Measurements from ENCODE around the gene SLC24A3.

SLC24A3 gene

DNA sequence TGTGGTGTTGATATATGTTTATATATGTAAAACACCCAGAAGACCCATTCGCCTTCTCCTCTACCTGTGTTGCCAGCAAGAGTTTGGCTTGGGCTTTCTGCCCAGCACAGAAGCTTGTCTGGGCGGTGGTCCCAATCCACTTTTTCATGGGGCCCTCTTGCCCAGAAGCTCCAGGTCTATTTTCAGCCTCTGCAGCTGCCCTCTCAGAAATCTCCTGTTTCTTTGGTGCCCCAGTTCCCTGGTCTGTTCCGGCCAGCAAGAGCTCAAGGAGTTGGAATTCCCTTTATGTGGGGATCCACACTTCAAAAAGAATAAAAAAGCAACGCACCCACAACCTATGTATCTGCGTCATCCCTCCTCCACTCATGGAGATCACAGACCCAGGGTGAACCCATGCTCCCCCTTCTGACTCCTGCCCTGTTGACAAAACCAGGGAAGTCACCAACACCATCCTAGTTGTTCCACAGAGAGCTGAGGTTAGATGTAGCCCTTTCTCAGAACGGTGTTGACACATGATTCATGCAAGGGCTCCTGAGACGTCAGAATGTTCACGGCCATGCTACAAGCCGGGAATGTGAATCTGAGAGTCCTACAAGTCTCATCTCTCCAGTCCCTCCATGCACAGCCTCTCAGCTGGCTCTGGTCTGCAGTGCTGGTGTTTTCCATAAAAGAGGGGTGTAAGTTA, 388.8 kb downstream of the SLC24A3 start:
- no peak for DNase-seq
- no peak overlapping the region for H3K27ac ChIP-seq (ENCODE audit: insufficient read depth, low read length, poor library complexity, severe bottlenecking)
- no peaks in the 10 kb centered on the region for H3K36me3 ChIP-seq (ENCODE audit: control insufficient read depth, insufficient read depth, low read length)
- H3K4me3 ChIP-seq (ENCODE audit: insufficient read depth, low read depth, low read length, poor library complexity, severe bottlenecking) = no peak overlapping the region
- H3K27me3 ChIP-seq (replicated peaks; ENCODE audit: control insufficient read depth, insufficient read depth, low read length, poor library complexity, severe bottlenecking) = no peaks in the 10 kb centered on the region
- no peaks in the 10 kb centered on the region for H3K4me1 ChIP-seq (ENCODE audit: control insufficient read depth, insufficient read depth, low read length, poor library complexity, severe bottlenecking)
- no peaks in the 10 kb centered on the region for H3K9me3 ChIP-seq (ENCODE audit: control insufficient read depth, low read length)

DNA sequence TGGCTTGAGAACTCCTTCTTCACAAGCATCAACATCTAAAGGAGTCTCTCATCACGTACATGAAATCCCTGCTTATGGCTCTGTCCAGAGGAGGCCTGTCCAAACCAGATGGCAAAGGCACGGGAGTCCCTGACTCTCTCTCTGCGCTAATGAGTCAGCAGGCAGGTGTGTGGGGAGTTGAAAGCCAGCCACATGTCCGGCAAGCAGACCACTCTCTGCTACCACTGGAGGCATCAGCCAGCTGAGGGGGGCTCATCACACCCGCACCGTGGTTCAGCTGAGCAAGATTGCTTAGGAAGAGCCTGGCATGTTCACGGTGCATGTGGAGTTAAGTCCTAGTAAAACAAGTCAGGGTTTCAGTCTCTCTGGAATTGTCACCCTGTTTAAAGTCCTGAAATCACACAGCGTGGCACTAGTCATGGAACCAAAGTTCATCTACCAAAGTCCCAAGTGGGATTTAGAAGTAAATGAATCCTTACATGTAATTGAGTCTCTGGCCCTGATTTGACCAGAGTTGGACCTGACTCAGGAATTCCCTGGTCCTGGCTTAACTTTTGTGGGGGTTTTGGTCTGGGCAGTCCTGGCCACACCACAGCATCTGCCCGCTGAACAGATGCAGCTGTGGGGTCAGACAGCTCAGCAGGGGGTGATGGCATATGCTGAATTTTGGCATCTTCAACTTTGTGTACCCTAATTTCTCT, 390.4 kb downstream of the SLC24A3 start:
- no peak for DNase-seq
- H3K9me3 ChIP-seq (ENCODE audit: control insufficient read depth, low read length) = no peaks in the 10 kb centered on the region
- no peak overlapping the region for H3K27ac ChIP-seq (ENCODE audit: insufficient read depth, low read length, poor library complexity, severe bottlenecking)
- no peaks in the 10 kb centered on the region for H3K27me3 ChIP-seq (replicated peaks; ENCODE audit: control insufficient read depth, insufficient read depth, low read length, poor library complexity, severe bottlenecking)
- no peaks in the 10 kb centered on the region for H3K36me3 ChIP-seq (ENCODE audit: control insufficient read depth, insufficient read depth, low read length)
- H3K4me3 ChIP-seq (ENCODE audit: insufficient read depth, low read depth, low read length, poor library complexity, severe bottlenecking) = no peak overlapping the region
- no peaks in the 10 kb centered on the region for H3K4me1 ChIP-seq (ENCODE audit: control insufficient read depth, insufficient read depth, low read length, poor library complexity, severe bottlenecking)

DNA sequence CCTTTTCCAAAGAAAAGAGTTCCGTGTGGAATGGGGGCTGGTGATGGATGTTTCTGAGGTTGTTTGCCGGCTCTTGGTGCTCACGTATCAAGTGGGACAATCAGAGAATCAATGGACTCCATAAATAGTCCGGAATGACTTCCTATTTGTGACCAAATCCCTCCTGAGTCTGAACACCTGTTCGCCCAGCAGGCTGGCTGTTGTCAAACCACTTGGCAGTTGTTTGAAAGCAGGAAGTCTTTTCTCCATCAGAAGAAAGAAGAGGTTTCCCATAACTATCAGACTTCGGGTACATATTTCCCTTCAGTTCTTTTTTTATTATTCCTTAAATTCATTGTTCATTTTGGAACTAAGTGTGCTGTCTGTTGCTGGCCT, 390.9 kb downstream of the SLC24A3 start:
- H3K4me1 ChIP-seq (ENCODE audit: control insufficient read depth, insufficient read depth, low read length, poor library complexity, severe bottlenecking) = no peaks in the 10 kb centered on the region
- H3K4me3 ChIP-seq (ENCODE audit: insufficient read depth, low read depth, low read length, poor library complexity, severe bottlenecking) = no peak overlapping the region
- no peak overlapping the region for H3K27ac ChIP-seq (ENCODE audit: insufficient read depth, low read length, poor library complexity, severe bottlenecking)
- no peak for DNase-seq
- no peaks in the 10 kb centered on the region for H3K27me3 ChIP-seq (replicated peaks; ENCODE audit: control insufficient read depth, insufficient read depth, low read length, poor library complexity, severe bottlenecking)
- no peaks in the 10 kb centered on the region for H3K36me3 ChIP-seq (ENCODE audit: control insufficient read depth, insufficient read depth, low read length)
- H3K9me3 ChIP-seq (ENCODE audit: control insufficient read depth, low read length) = no peaks in the 10 kb centered on the region

DNA sequence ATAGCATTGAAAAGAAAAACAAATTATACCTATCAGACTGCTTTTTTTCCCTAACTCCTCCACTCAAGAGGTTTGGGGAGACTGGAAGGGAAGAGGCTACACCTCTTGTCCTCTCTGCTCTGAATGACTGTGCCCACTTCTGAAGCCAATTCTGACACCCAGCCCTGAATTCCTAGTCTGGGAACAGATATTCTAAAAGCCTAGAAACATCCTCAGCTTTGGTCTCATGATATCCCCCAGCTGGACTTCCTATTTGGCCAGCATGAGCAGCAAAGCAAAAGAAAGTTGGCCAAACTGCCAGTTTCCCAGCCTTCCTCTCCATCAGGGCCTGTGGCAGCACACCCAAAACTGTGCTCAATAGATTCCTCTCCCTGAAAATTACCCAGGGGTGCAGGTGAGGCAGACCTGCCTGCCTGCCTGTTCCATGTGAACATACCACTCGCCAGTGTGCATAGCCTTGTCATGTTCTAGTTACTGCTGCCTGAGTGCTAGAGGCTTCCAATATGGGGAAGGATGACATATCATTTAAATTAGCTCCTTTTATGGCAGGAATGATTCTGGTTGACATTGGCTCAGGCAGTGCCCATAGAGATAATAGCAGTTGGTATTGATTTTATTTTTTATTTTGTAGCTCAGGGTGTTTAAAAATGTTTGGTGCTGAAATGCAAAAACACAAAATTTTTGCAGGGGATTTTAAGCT, 393.5 kb downstream of the SLC24A3 start:
- Histone ChIP-seq H3K4me3 (ENCODE audit: insufficient read depth, low read depth, low read length, poor library complexity, severe bottlenecking) (no peak overlapping the region), H3K4me1 (ENCODE audit: control insufficient read depth, insufficient read depth, low read length, poor library complexity, severe bottlenecking) (no peaks in the 10 kb centered on the region), H3K27me3 (replicated peaks; ENCODE audit: control insufficient read depth, insufficient read depth, low read length, poor library complexity, severe bottlenecking) (no peaks in the 10 kb centered on the region), H3K36me3 (ENCODE audit: control insufficient read depth, insufficient read depth, low read length) (no peaks in the 10 kb centered on the region), H3K9me3 (ENCODE audit: control insufficient read depth, low read length) (no peaks in the 10 kb centered on the region), H3K27ac (ENCODE audit: insufficient read depth, low read length, poor library complexity, severe bottlenecking) (no peak overlapping the region)
- no peak for DNase-seq

DNA sequence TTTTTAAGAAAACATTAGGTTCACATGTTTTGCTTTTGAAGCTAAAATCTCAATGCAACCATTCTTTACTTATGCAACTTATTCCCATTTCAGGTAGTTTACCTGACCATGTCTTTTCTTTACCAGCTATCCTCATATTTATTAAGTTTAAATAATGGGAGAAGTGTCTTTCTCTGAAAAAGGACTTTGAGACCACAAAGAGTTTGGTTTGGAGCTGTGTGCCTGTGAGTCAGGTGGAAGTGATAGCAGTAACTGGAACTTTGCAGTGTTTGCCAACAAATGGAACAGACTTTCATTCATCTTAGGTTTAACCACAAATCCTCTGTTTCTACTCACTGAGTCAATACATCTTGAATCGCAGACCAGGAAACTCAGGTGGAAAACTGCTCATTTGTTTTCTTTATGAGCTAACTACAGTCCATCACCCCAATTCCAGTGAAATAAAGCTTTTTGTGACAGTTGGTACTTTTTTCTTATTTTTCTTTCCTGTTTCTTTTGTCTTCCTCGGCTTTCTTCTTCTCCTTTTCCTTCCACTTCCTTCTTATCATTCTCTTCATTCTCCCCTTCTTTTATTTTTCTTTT, 397.3 kb downstream of the SLC24A3 start:
- no peak overlapping the region for H3K27ac ChIP-seq (ENCODE audit: insufficient read depth, low read length, poor library complexity, severe bottlenecking)
- H3K4me3 ChIP-seq (ENCODE audit: insufficient read depth, low read depth, low read length, poor library complexity, severe bottlenecking) = no peak overlapping the region
- H3K27me3 ChIP-seq (replicated peaks; ENCODE audit: control insufficient read depth, insufficient read depth, low read length, poor library complexity, severe bottlenecking) = no peaks in the 10 kb centered on the region
- no peaks in the 10 kb centered on the region for H3K4me1 ChIP-seq (ENCODE audit: control insufficient read depth, insufficient read depth, low read length, poor library complexity, severe bottlenecking)
- H3K36me3 ChIP-seq (ENCODE audit: control insufficient read depth, insufficient read depth, low read length) = no peaks in the 10 kb centered on the region
- no peak for DNase-seq
- no peaks in the 10 kb centered on the region for H3K9me3 ChIP-seq (ENCODE audit: control insufficient read depth, low read length)

DNA sequence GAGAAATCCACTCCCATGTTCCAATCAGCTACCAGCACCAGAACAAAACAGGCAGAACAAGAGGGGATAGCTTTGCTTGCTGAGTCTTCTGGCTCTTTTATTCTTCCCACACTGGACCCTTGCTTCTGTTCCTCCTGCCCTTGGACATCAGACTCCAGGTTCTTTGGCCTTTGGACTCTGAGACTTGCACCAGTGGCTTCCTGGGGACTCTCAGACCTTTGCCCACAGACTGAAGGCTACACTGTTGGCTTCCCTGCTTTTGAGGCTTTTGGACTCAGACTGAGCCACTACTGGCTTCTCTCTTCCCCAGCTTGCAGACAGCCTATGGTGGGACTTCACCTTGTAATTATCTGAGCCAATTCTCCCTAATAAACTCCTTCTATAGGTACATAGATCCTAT, 403.2 kb downstream of the SLC24A3 start:
- no peaks in the 10 kb centered on the region for H3K36me3 ChIP-seq (ENCODE audit: control insufficient read depth, insufficient read depth, low read length)
- H3K9me3 ChIP-seq (ENCODE audit: control insufficient read depth, low read length) = no peaks in the 10 kb centered on the region
- H3K27me3 ChIP-seq (replicated peaks; ENCODE audit: control insufficient read depth, insufficient read depth, low read length, poor library complexity, severe bottlenecking) = no peaks in the 10 kb centered on the region
- DNase-seq = no peak
- no peak overlapping the region for H3K4me3 ChIP-seq (ENCODE audit: insufficient read depth, low read depth, low read length, poor library complexity, severe bottlenecking)
- no peaks in the 10 kb centered on the region for H3K4me1 ChIP-seq (ENCODE audit: control insufficient read depth, insufficient read depth, low read length, poor library complexity, severe bottlenecking)
- H3K27ac ChIP-seq (ENCODE audit: insufficient read depth, low read length, poor library complexity, severe bottlenecking) = no peak overlapping the region

DNA sequence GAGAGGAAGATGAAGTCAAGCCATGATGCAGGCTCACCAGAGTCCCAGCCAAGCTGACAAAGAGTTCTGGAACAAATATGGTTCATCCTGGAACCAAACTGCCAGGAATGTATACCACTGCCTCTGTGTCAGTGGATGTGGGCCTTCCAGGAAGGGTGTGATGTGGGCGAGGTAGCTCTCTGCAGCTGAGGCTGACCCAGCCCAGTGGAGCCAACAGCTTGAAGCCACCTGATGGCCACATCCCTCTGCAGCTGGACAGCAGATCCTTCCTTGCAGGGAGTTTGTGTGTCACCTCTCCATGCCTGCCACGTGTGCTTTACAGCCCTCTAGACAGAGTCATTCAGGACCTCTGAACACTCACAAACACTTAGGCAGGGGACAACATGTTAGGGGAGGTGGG, 403.6 kb downstream of the SLC24A3 start:
- Histone ChIP-seq H3K9me3 (ENCODE audit: control insufficient read depth, low read length) (no peaks in the 10 kb centered on the region), H3K27ac (ENCODE audit: insufficient read depth, low read length, poor library complexity, severe bottlenecking) (no peak overlapping the region), H3K4me3 (ENCODE audit: insufficient read depth, low read depth, low read length, poor library complexity, severe bottlenecking) (no peak overlapping the region), H3K27me3 (replicated peaks; ENCODE audit: control insufficient read depth, insufficient read depth, low read length, poor library complexity, severe bottlenecking) (no peaks in the 10 kb centered on the region), H3K36me3 (ENCODE audit: control insufficient read depth, insufficient read depth, low read length) (no peaks in the 10 kb centered on the region), H3K4me1 (ENCODE audit: control insufficient read depth, insufficient read depth, low read length, poor library complexity, severe bottlenecking) (no peaks in the 10 kb centered on the region)
- DNase-seq = no peak

DNA sequence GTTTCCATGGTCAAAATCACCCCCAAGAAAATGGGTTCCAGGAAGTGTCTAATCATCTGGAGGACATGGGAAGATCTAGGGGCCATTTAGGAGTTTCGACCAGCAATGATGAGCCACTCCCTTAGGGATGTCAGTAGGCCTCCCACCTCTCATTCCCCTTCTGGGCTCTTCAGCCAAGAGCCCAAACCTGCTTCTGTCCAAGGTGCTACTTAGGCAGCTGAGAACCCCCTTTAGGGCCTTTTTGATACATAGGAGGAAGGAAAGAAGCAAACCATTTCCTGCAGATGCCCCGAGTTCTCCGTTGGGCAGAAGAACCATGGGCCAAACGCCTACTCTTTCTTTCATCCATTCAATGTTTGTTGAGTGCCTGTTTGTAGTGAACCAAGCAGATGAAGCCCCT, 404.2 kb downstream of the SLC24A3 start:
- no peak overlapping the region for H3K27ac ChIP-seq (ENCODE audit: insufficient read depth, low read length, poor library complexity, severe bottlenecking)
- H3K36me3 ChIP-seq (ENCODE audit: control insufficient read depth, insufficient read depth, low read length) = no peaks in the 10 kb centered on the region
- no peaks in the 10 kb centered on the region for H3K27me3 ChIP-seq (replicated peaks; ENCODE audit: control insufficient read depth, insufficient read depth, low read length, poor library complexity, severe bottlenecking)
- no peaks in the 10 kb centered on the region for H3K9me3 ChIP-seq (ENCODE audit: control insufficient read depth, low read length)
- no peaks in the 10 kb centered on the region for H3K4me1 ChIP-seq (ENCODE audit: control insufficient read depth, insufficient read depth, low read length, poor library complexity, severe bottlenecking)
- DNase-seq = no peak
- no peak overlapping the region for H3K4me3 ChIP-seq (ENCODE audit: insufficient read depth, low read depth, low read length, poor library complexity, severe bottlenecking)

DNA sequence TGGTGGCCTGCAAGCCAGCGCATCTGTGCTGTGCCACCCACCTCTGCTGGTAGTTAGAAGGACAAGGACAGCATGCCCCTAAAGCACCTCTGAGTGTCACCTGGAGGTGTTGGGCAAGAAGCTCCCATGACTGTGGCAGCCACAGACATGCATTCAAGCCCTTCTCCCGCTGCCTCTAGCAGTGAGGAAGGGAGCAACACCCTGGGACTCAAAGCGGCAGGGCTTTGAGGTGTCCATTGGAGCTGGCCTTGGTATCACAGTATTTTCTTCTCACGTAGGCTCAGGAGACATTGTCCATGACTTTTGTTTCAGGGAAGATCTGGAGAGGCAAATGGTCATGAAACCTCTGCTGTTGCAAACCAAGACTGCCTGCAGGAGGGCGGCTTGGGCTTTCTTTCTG, 404.8 kb downstream of the SLC24A3 start:
- Histone ChIP-seq H3K4me1 (ENCODE audit: control insufficient read depth, insufficient read depth, low read length, poor library complexity, severe bottlenecking) (no peaks in the 10 kb centered on the region), H3K4me3 (ENCODE audit: insufficient read depth, low read depth, low read length, poor library complexity, severe bottlenecking) (no peak overlapping the region), H3K27me3 (replicated peaks; ENCODE audit: control insufficient read depth, insufficient read depth, low read length, poor library complexity, severe bottlenecking) (no peaks in the 10 kb centered on the region), H3K27ac (ENCODE audit: insufficient read depth, low read length, poor library complexity, severe bottlenecking) (no peak overlapping the region), H3K9me3 (ENCODE audit: control insufficient read depth, low read length) (no peaks in the 10 kb centered on the region), H3K36me3 (ENCODE audit: control insufficient read depth, insufficient read depth, low read length) (no peaks in the 10 kb centered on the region)
- DNase-seq = no peak

DNA sequence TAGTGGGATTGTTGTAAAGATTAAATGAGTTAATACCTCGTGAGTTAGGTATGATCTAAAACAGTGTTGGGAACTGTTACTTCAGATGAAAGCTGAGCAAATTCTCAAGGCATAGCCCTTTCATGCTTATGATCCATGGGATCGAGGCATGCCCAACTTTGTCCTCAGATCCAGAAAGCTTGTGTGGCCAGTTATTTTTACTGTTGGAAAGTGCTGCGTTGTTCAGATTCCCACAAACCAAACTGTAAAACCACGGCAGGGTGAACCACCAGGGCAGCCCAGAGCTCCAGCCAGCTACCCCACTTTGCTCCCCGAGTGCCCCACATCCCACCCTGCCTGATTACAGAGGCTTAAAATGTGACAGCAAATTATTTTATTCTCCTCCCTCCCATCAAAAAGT, 406.3 kb downstream of the SLC24A3 start:
- Histone ChIP-seq H3K27ac (ENCODE audit: insufficient read depth, low read length, poor library complexity, severe bottlenecking) (no peak overlapping the region), H3K36me3 (ENCODE audit: control insufficient read depth, insufficient read depth, low read length) (no peaks in the 10 kb centered on the region), H3K9me3 (ENCODE audit: control insufficient read depth, low read length) (no peaks in the 10 kb centered on the region), H3K27me3 (replicated peaks; ENCODE audit: control insufficient read depth, insufficient read depth, low read length, poor library complexity, severe bottlenecking) (no peaks in the 10 kb centered on the region), H3K4me3 (ENCODE audit: insufficient read depth, low read depth, low read length, poor library complexity, severe bottlenecking) (no peak overlapping the region), H3K4me1 (ENCODE audit: control insufficient read depth, insufficient read depth, low read length, poor library complexity, severe bottlenecking) (no peaks in the 10 kb centered on the region)
- DNase-seq = no peak
